GM23248 (cell line): Measurements from ENCODE around the gene EFEMP2. TPM values are rescaled to one million over a fixed set of nuclear protein-coding genes. Genes with fewer than 3 reads are reported as not detected.

Source experiments
- DNase-seq: peaks from one replicate; pipeline ENCODE4 v3.0.0-alpha.2; 2015
- H2AFZ ChIP-seq: fragments of 200-600 bp; sonication (generic); 2 replicates; pipeline ENCODE4 v1.6.1; 2016; ENCODE audit warnings: antibody characterized with exemption
- H3F3A ChIP-seq: fragments of 200-600 bp; sonication (generic); 2 replicates; pipeline ENCODE4 v1.6.1; 2016; ENCODE audit warnings: mild to moderate bottlenecking, antibody characterized with exemption, mixed run types; ENCODE audit not compliant: insufficient read depth
- H3K27ac ChIP-seq: fragments of 200-600 bp; sonication (generic); 2 replicates; pipeline ENCODE4 v1.5.1; 2016; ENCODE audit warnings: mild to moderate bottlenecking
- H3K27me3 ChIP-seq: fragments of 200-600 bp; sonication (generic); replicated peaks from 2 replicates; pipeline ENCODE4 v1.6.1; 2016; ENCODE audit warnings: mild to moderate bottlenecking; ENCODE audit not compliant: insufficient read depth
- H3K36me3 ChIP-seq: fragments of 200-600 bp; sonication (generic); 2 replicates; pipeline ENCODE4 v1.6.1; 2016; ENCODE audit warnings: low read depth, mild to moderate bottlenecking
- H3K4me1 ChIP-seq: fragments of 200-600 bp; sonication (generic); 2 replicates; pipeline ENCODE4 v1.6.1; 2016; ENCODE audit warnings: mild to moderate bottlenecking; ENCODE audit not compliant: insufficient read depth
- H3K4me2 ChIP-seq: fragments of 200-600 bp; sonication (generic); one replicate; pipeline ENCODE4 v1.6.1; 2016; ENCODE audit warnings: mild to moderate bottlenecking; ENCODE audit not compliant: unreplicated experiment
- H3K4me3 ChIP-seq: fragments of 200-600 bp; sonication (generic); 2 replicates; pipeline ENCODE4 v1.5.1; 2016; ENCODE audit warnings: mild to moderate bottlenecking
- H3K79me2 ChIP-seq: fragments of 200-600 bp; sonication (generic); 2 replicates; pipeline ENCODE4 v1.6.1; 2016; ENCODE audit warnings: mild to moderate bottlenecking; ENCODE audit not compliant: insufficient read depth
- H3K9ac ChIP-seq: fragments of 200-600 bp; sonication (generic); 2 replicates; pipeline ENCODE4 v1.6.1; 2016; ENCODE audit warnings: mild to moderate bottlenecking
- H3K9me2 ChIP-seq: fragments of 200-600 bp; sonication (generic); 2 replicates; pipeline ENCODE4 v1.6.1; 2016; ENCODE audit warnings: mixed run types, mild to moderate bottlenecking, moderate library complexity; ENCODE audit not compliant: insufficient read depth
- H3K9me3 ChIP-seq: fragments of 200-600 bp; sonication (generic); one replicate; pipeline ENCODE4 v1.6.1; 2017; ENCODE audit warnings: low read depth
- H4K20me1 ChIP-seq: fragments of 200-600 bp; sonication (generic); 2 replicates; pipeline ENCODE4 v1.6.0; 2016; ENCODE audit not compliant: insufficient read depth
- EZH2 ChIP-seq: fragments of 200-600 bp; sonication (generic); IDR thresholded peaks from 2 replicates; pipeline ENCODE4 v1.6.1; 2018; ENCODE audit warnings: antibody characterized with exemption, mild to moderate bottlenecking; ENCODE audit not compliant: insufficient read depth, poor library complexity, severe bottlenecking
- EZH2phosphoT487 ChIP-seq: fragments of 200-600 bp; sonication (generic); IDR thresholded peaks from 2 replicates; pipeline ENCODE4 v1.6.1; 2018; ENCODE audit warnings: antibody characterized with exemption, moderate library complexity, mild to moderate bottlenecking, low read depth; ENCODE audit not compliant: insufficient read depth
- WGBS, 2 experiments: methylation state at CpG; one replicate each; pipeline ENCODE4 v1.1.6; 2015 to 2017; ENCODE audit warnings: low lambda C conversion rate in 2 of 2, low coverage in 1 of 2; ENCODE audit errors: missing lambda C conversion rate in 2 of 2; 5-methylcytosine and 5-hydroxymethylcytosine counted together
- in situ Hi-C: fragments of 300-500 bp; cut with MboI; formaldehyde crosslinking; loops from 2 replicates; pipeline ENCODE4 v1.15.0; 2020
- polyA plus RNA-seq: library from polyadenylated mRNA; unstranded; fragments of >200 nt; fragmentation: Nextera tagmentation; extraction: Ambion mirVana; gene quantifications from 2 replicates; pipeline ENCODE4 v1.2.1, GENCODE V29; 2016
- total RNA-seq: library from RNA; depleted of rRNA; stranded (reverse); fragments of >200 nt; shearing (Covaris generic); gene quantifications from 2 replicates; pipeline ENCODE4 v1.2.3, GENCODE V29; 2014; rRNA removed

The EFEMP2 gene
- total and polyA plus RNA-seq, 2 experiments from 2014 or later = 308 to 520 TPM

DNA sequence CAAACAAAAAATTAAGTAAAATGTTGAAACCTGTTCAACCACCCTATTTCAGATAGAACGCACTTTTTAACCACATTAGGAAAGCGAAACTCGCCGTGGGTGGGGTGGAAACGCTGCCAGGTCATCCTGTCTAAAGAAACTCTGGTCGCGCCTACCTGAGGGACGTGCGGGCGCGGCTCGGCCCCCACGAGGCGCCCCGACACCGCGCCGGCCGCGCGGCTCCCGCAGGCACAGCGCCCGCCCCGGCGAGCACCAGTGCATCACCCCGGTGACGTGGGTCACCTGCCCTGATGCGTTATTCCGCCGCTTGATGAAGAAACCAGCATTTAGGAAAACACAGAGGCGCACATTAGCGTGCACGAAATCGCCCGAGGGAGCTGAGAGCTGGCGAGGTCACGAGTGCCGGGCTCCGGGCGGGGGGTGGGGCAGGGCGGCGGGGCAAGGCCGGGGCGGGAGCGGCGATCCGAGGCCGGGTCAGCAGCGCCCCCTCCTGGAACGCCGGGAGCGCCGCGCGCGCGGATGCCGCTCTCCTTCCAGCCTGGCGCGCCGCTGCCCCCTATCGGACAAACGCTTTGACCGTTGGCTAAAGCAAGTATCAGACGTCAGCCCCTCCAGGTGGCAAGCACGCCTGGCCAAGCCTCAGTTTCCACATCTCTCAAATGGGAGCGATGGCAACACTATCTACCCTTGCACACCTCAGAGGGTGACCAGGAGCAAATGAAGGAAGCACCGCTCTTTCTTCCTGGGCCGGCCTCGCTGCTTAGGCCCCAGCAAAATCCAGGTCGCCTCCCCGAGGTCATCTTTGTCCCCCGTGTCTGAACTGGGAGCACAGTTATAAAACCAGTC, 54.5 kb downstream of the EFEMP2 start:
- Histone ChIP-seq H3K79me2 (no peaks in the 10 kb centered on the region), H3K36me3 (no peaks in the 10 kb centered on the region), H3K27me3 (no peaks in the 10 kb centered on the region), H3K4me2 (peak overlapping the region; percentile 94), H3K4me1 (no peaks in the 10 kb centered on the region), H3K27ac (peak overlapping the region; percentile 30; the same call in 1 of the 2 replicates), H4K20me1 (no peaks in the 10 kb centered on the region), H2AFZ (peak overlapping the region; percentile 96), H3K4me3 (peak overlapping the region; percentile 85), H3K9me2 (no peaks in the 10 kb centered on the region), H3K9me3 (no peaks in the 10 kb centered on the region), H3K9ac (peak overlapping the region; percentile 82), H3F3A (no peaks in the 10 kb centered on the region)
- in situ Hi-C loops = no loop called here
- peak; percentile 90 for DNase-seq
- no peak for TF ChIP-seq EZH2phosphoT487
- TF ChIP-seq EZH2 = no peak
- 5% methylated on average over 55 to 69 of the region's 74 CpGs for WGBS, 2 experiments

GRCh38 chr11:65817312-65817834, 55.2 kb downstream of the EFEMP2 start:
- H4K20me1 ChIP-seq = no peaks in the 10 kb centered on the region
- 60 to 64% methylated on average over 5 of the region's 5 CpGs for WGBS, 2 experiments
- H3K9me3 ChIP-seq = no peaks in the 10 kb centered on the region
- no peaks in the 10 kb centered on the region for H3K27me3 ChIP-seq
- TF ChIP-seq EZH2phosphoT487 (no peak), EZH2 (no peak)
- peak overlapping the region; percentile 30; the same call in 1 of the 2 replicates for H3K27ac ChIP-seq
- H3K4me3 ChIP-seq = peak overlapping the region; percentile 85
- DNase-seq = no peak
- H3F3A ChIP-seq = no peaks in the 10 kb centered on the region
- no peaks in the 10 kb centered on the region for H3K79me2 ChIP-seq
- no peaks in the 10 kb centered on the region for H3K9me2 ChIP-seq
- peak overlapping the region; percentile 96 for H2AFZ ChIP-seq
- H3K4me2 ChIP-seq = peak overlapping the region; percentile 94
- H3K4me1 ChIP-seq = no peaks in the 10 kb centered on the region
- in situ Hi-C loops = no loop called here
- H3K9ac ChIP-seq = peak overlapping the region; percentile 82
- no peaks in the 10 kb centered on the region for H3K36me3 ChIP-seq

DNA sequence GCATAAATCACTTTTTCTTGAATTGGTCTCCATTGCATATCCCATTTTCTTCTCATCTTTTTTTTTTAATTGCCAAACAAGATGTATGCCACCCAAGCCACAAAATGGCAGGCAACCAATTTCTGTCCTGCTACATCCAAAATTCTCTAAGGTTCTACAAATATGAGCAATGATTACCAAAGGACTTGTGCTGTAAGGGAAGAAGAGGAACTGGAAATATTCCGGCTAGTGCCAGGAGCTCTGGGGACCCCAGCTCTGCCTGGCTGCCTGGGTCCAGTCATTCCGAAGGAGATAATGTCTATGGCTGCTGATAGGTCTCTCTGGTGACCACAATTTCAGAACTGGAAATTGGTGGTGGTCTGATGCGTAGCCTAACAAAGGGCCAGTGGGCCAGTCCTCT, 55.9 kb downstream of the EFEMP2 start:
- Histone ChIP-seq H3K9ac (no peak overlapping the region), H4K20me1 (no peaks in the 10 kb centered on the region), H3K4me1 (no peaks in the 10 kb centered on the region), H3K27me3 (no peaks in the 10 kb centered on the region), H3F3A (no peaks in the 10 kb centered on the region), H3K79me2 (no peaks in the 10 kb centered on the region), H2AFZ (no peak overlapping the region), H3K4me3 (no peak overlapping the region), H3K9me2 (no peaks in the 10 kb centered on the region), H3K36me3 (no peaks in the 10 kb centered on the region), H3K27ac (no peak overlapping the region), H3K9me3 (no peaks in the 10 kb centered on the region), H3K4me2 (no peak overlapping the region)
- TF ChIP-seq EZH2phosphoT487 (no peak), EZH2 (no peak)
- DNase-seq = no peak
- in situ Hi-C loops = no loop called here
- 97 to 100% methylated on average over 3 of the region's 3 CpGs for WGBS, 2 experiments

Other genes starting within 250 kb of the EFEMP2 start
- 15.9 and 16.6 TPM in 2 replicates for gene SIPA1, start 234.7 kb downstream of the EFEMP2 start, total RNA-seq
- 10.8 and 13.0 TPM in 2 replicates for gene SIPA1, start 234.7 kb downstream of the EFEMP2 start, polyA plus RNA-seq
- gene RELA, start 209.9 kb downstream of the EFEMP2 start, total RNA-seq = 38.4 and 45.1 TPM in 2 replicates
- 67.8 and 74.3 TPM in 2 replicates for gene RELA, start 209.9 kb downstream of the EFEMP2 start, polyA plus RNA-seq
- 36.6 and 47.4 TPM in 2 replicates for gene KAT5, start 160.5 kb downstream of the EFEMP2 start, total RNA-seq
- gene KAT5, start 160.5 kb downstream of the EFEMP2 start, polyA plus RNA-seq = 28.8 and 29.5 TPM in 2 replicates
- gene RNASEH2C, start 152.0 kb downstream of the EFEMP2 start, total RNA-seq = 45.7 and 56.1 TPM in 2 replicates
- 115 and 117 TPM in 2 replicates for gene RNASEH2C, start 152.0 kb downstream of the EFEMP2 start, polyA plus RNA-seq
- 14.8 and 16.4 TPM in 2 replicates for gene AP5B1, start 91.8 kb downstream of the EFEMP2 start, total RNA-seq
- gene AP5B1, start 91.8 kb downstream of the EFEMP2 start, polyA plus RNA-seq = 4.4 and 4.9 TPM in 2 replicates
- gene OVOL1, start 85.7 kb downstream of the EFEMP2 start, total RNA-seq = not detected in 2 replicates
- not detected in 2 replicates for gene OVOL1, start 85.7 kb downstream of the EFEMP2 start, polyA plus RNA-seq
- gene SNX32, start 38.8 kb downstream of the EFEMP2 start, total RNA-seq = not detected in 2 replicates
- 0.51 and 0.98 TPM in 2 replicates for gene SNX32, start 38.8 kb downstream of the EFEMP2 start, polyA plus RNA-seq
- gene CFL1, start 14.6 kb downstream of the EFEMP2 start, total RNA-seq = 1,045 and 1,312 TPM in 2 replicates
- 2,650 and 2,758 TPM in 2 replicates for gene CFL1, start 14.6 kb downstream of the EFEMP2 start, polyA plus RNA-seq
- gene MUS81, start 12.4 kb downstream of the EFEMP2 start, total RNA-seq = 49.6 and 56.0 TPM in 2 replicates
- gene MUS81, start 12.4 kb downstream of the EFEMP2 start, polyA plus RNA-seq = 39.4 and 42.0 TPM in 2 replicates
- gene CTSW, start 7.0 kb upstream of the EFEMP2 start, total RNA-seq = 1.1 TPM in 1 of 2 replicates, not detected in the other
- 0.23 and 0.51 TPM in 2 replicates for gene CTSW, start 7.0 kb upstream of the EFEMP2 start, polyA plus RNA-seq
- gene FIBP, start 15.7 kb upstream of the EFEMP2 start, total RNA-seq = 201 and 220 TPM in 2 replicates
- gene FIBP, start 15.7 kb upstream of the EFEMP2 start, polyA plus RNA-seq = 200 and 203 TPM in 2 replicates
- 95.1 and 143 TPM in 2 replicates for gene CCDC85B, start 17.9 kb upstream of the EFEMP2 start, total RNA-seq
- gene CCDC85B, start 17.9 kb upstream of the EFEMP2 start, polyA plus RNA-seq = 116 and 118 TPM in 2 replicates
- 80.6 and 88.9 TPM in 2 replicates for gene FOSL1, start 27.6 kb upstream of the EFEMP2 start, total RNA-seq
- 104 and 105 TPM in 2 replicates for gene FOSL1, start 27.6 kb upstream of the EFEMP2 start, polyA plus RNA-seq
- 46.2 and 50.5 TPM in 2 replicates for gene C11orf68, start 46.3 kb upstream of the EFEMP2 start, total RNA-seq
- 91.5 and 94.4 TPM in 2 replicates for gene C11orf68, start 46.3 kb upstream of the EFEMP2 start, polyA plus RNA-seq
- 223 and 307 TPM in 2 replicates for gene DRAP1, start 46.6 kb upstream of the EFEMP2 start, total RNA-seq
- gene DRAP1, start 46.6 kb upstream of the EFEMP2 start, polyA plus RNA-seq = 517 and 533 TPM in 2 replicates
- gene TSGA10IP, start 72.7 kb upstream of the EFEMP2 start, total RNA-seq = 0.13 TPM in 1 of 2 replicates, not detected in the other
- gene TSGA10IP, start 72.7 kb upstream of the EFEMP2 start, polyA plus RNA-seq = not detected in 2 replicates
- gene SART1, start 88.9 kb upstream of the EFEMP2 start, total RNA-seq = 27.7 and 38.3 TPM in 2 replicates
- 43.4 and 48.6 TPM in 2 replicates for gene SART1, start 88.9 kb upstream of the EFEMP2 start, polyA plus RNA-seq
- 21.2 and 22.8 TPM in 2 replicates for gene EIF1AD, start 129.4 kb upstream of the EFEMP2 start, total RNA-seq
- gene EIF1AD, start 129.4 kb upstream of the EFEMP2 start, polyA plus RNA-seq = 21.6 and 25.3 TPM in 2 replicates
- 24.9 and 31.6 TPM in 2 replicates for gene BANF1, start 129.7 kb upstream of the EFEMP2 start, total RNA-seq
- gene BANF1, start 129.7 kb upstream of the EFEMP2 start, polyA plus RNA-seq = 330 and 346 TPM in 2 replicates
- 15.3 and 21.9 TPM in 2 replicates for gene CST6, start 139.2 kb upstream of the EFEMP2 start, total RNA-seq
- 35.1 and 35.3 TPM in 2 replicates for gene CST6, start 139.2 kb upstream of the EFEMP2 start, polyA plus RNA-seq
- not detected in 2 replicates for gene CATSPER1, start 153.7 kb upstream of the EFEMP2 start, total RNA-seq
- 1.1 and 1.7 TPM in 2 replicates for gene CATSPER1, start 153.7 kb upstream of the EFEMP2 start, polyA plus RNA-seq
- not detected in 2 replicates for gene GAL3ST3, start 176.4 kb upstream of the EFEMP2 start, total RNA-seq
- gene GAL3ST3, start 176.4 kb upstream of the EFEMP2 start, polyA plus RNA-seq = not detected in 2 replicates
- 95.7 and 117 TPM in 2 replicates for gene SF3B2, start 179.6 kb upstream of the EFEMP2 start, total RNA-seq
- 146 and 152 TPM in 2 replicates for gene SF3B2, start 179.6 kb upstream of the EFEMP2 start, polyA plus RNA-seq
- gene PACS1, start 197.5 kb upstream of the EFEMP2 start, total RNA-seq = 44.6 and 48.9 TPM in 2 replicates
- 33.2 and 36.0 TPM in 2 replicates for gene PACS1, start 197.5 kb upstream of the EFEMP2 start, polyA plus RNA-seq